GM18909 (cell line): ENCODE results near the gene COX7A1.

Source experiments
- ATAC-seq: cut with Tn5 transposase; IDR thresholded peaks from one replicate; pipeline ENCODE4 v1.9.1; 2021; ENCODE audit warnings: mild to moderate bottlenecking; ENCODE audit not compliant: unreplicated experiment, poor library complexity

COX7A1 gene

GRCh38 chr19:36113894-36114720, 38.1 kb downstream of the COX7A1 start:
- no peak for ATAC-seq

GRCh38 chr19:36113425-36113824, 38.8 kb downstream of the COX7A1 start:
- ATAC-seq = no peak

- no peak for ATAC-seq
Observed at GRCh38 chr19:36112678-36113077, 39.6 kb downstream of the COX7A1 start.

- ATAC-seq = no peak
Observed at GRCh38 chr19:36111200-36111539, 41.1 kb downstream of the COX7A1 start.

- ATAC-seq = no peak
Observed at GRCh38 chr19:36110487-36111199, 41.6 kb downstream of the COX7A1 start, which contains the start of gene OVOL3. TSS of gene OVOL3 (plus strand) at chr19:36111143. CDS start at chr19:36111203, 60 bp downstream.

- no peak for ATAC-seq
Observed at GRCh38 chr19:36108684-36109083, 43.6 kb downstream of the COX7A1 start.

- ATAC-seq = no peak
Observed at GRCh38 chr19:36106991-36107390, 45.3 kb downstream of the COX7A1 start.

GRCh38 chr19:36106441-36106840, 45.8 kb downstream of the COX7A1 start:
- ATAC-seq = no peak

GRCh38 chr19:36103842-36104552, 48.2 kb downstream of the COX7A1 start:
- ATAC-seq = no peak

GRCh38 chr19:36103040-36103626, 49.1 kb downstream of the COX7A1 start:
- ATAC-seq = no peak

GRCh38 chr19:36101550-36102327, 50.5 kb downstream of the COX7A1 start:
- ATAC-seq = no peak
